ENCODE measurements around the gene NDUFAF8. TPM values are rescaled to one million over a fixed set of nuclear protein-coding genes. Genes with fewer than 3 reads are reported as not detected.

The NDUFAF8 gene
- total RNA-seq, 1 donor from 2014 or later, result 23.0 TPM

GRCh38 chr17:81238490-81238814, 666 bp upstream of the NDUFAF8 start:
- DNase-seq (ENCODE audit: low read depth in 2 of 2), result no peak

- peak in 1 of 2 donors; percentile 34 for DNase-seq (ENCODE audit: low read depth in 2 of 2)
These were observed 817 bp downstream of the NDUFAF8 start for GRCh38 chr17:81239714-81240555.

GRCh38 chr17:81240761-81241160, 1.6 kb downstream of the NDUFAF8 start:
- DNase-seq (ENCODE audit: low read depth in 2 of 2), result no peak

- DNase-seq (ENCODE audit: low read depth in 2 of 2), result no peak
These were observed 2.1 kb downstream of the NDUFAF8 start for GRCh38 chr17:81241203-81241602.

GRCh38 chr17:81241648-81242420, 2.7 kb downstream of the NDUFAF8 start:
- peak; percentile 18 to 55 for DNase-seq (ENCODE audit: low read depth in 2 of 2)

- no peak for DNase-seq (ENCODE audit: low read depth in 2 of 2)
These were observed 3.6 kb downstream of the NDUFAF8 start for GRCh38 chr17:81242421-81243332.

GRCh38 chr17:81243333-81243664, 4.2 kb downstream of the NDUFAF8 start:
- no peak for DNase-seq (ENCODE audit: low read depth in 2 of 2)

GRCh38 chr17:81244358-81245023, 5.4 kb downstream of the NDUFAF8 start:
- no peak for DNase-seq (ENCODE audit: low read depth in 2 of 2)

GRCh38 chr17:81245024-81245664, 6.0 kb downstream of the NDUFAF8 start:
- DNase-seq (ENCODE audit: low read depth in 2 of 2), result no peak

GRCh38 chr17:81245665-81246342, 6.7 kb downstream of the NDUFAF8 start:
- no peak for DNase-seq (ENCODE audit: low read depth in 2 of 2)

- no peak for DNase-seq (ENCODE audit: low read depth in 2 of 2)
These were observed 7.2 kb downstream of the NDUFAF8 start for GRCh38 chr17:81246343-81246670.

- no peak for DNase-seq (ENCODE audit: low read depth in 2 of 2)
These were observed 7.7 kb downstream of the NDUFAF8 start for GRCh38 chr17:81246679-81247338.

- DNase-seq (ENCODE audit: low read depth in 2 of 2), result no peak
These were observed 8.3 kb downstream of the NDUFAF8 start for GRCh38 chr17:81247339-81247990.

GRCh38 chr17:81248649-81249048, 9.5 kb downstream of the NDUFAF8 start:
- no peak for DNase-seq (ENCODE audit: low read depth in 2 of 2)

GRCh38 chr17:81249223-81250040, 10.3 kb downstream of the NDUFAF8 start:
- DNase-seq (ENCODE audit: low read depth in 2 of 2), result peak in 1 of 2 donors; percentile 30

- DNase-seq (ENCODE audit: low read depth in 2 of 2), result no peak
These were observed 11.4 kb downstream of the NDUFAF8 start for GRCh38 chr17:81250286-81251093.

GRCh38 chr17:81251094-81251708, 12.1 kb downstream of the NDUFAF8 start:
- no peak for DNase-seq (ENCODE audit: low read depth in 2 of 2)
